ENCODE measurements around the gene FILIP1L. TPM values are rescaled to one million over a fixed set of nuclear protein-coding genes. Genes with fewer than 3 reads are reported as not detected.
A peak's percentile ranks its signal among the peaks of the same experiment; 100 is the strongest.

FILIP1L gene
- total RNA-seq, 4 donors from 2014 or later = 4.4 to 17.7 (median 13.2) TPM

GRCh38 chr3:100093831-100094230 is 20.5 kb downstream of the FILIP1L start:
- TF ChIP-seq CTCF (IDR thresholded peaks at IDR 0.05) = no peak
- TF ChIP-seq POLR2A (IDR thresholded peaks at IDR 0.05) = no peak
- intact Hi-C loops (cut with DNase I) = no loop called here
- H3K4me3 ChIP-seq (replicated peaks in 1 of 3) = no peak overlapping the region
- H3K27ac ChIP-seq = no peak overlapping the region
- no peaks in the 10 kb centered on the region for H3K9me3 ChIP-seq
- DNase-seq = no peak
- no peaks in the 10 kb centered on the region for H3K36me3 ChIP-seq
- H3K4me1 ChIP-seq = peaks cover 16 to 21% of the 10 kb centered on the region in 2 donors
- WGBS, 2 donors = 94 to 100% methylated on average over 1 of the region's 1 CpG
- no peaks in the 10 kb centered on the region for H3K27me3 ChIP-seq

GRCh38 chr3:100090669-100091005 is 23.7 kb downstream of the FILIP1L start:
- no peak for TF ChIP-seq POLR2A (IDR thresholded peaks at IDR 0.05)
- no peak for TF ChIP-seq CTCF (IDR thresholded peaks at IDR 0.05)
- H3K36me3 ChIP-seq = no peaks in the 10 kb centered on the region
- no peaks in the 10 kb centered on the region for H3K27me3 ChIP-seq
- no peaks in the 10 kb centered on the region for H3K9me3 ChIP-seq
- H3K27ac ChIP-seq = no peak overlapping the region
- DNase-seq = no peak
- H3K4me1 ChIP-seq = peaks cover 3 to 8% of the 10 kb centered on the region in 2 donors
- no peak overlapping the region for H3K4me3 ChIP-seq (replicated peaks in 1 of 3)
- intact Hi-C loops (cut with DNase I) = no loop called here

- no peak for DNase-seq
- TF ChIP-seq POLR2A (IDR thresholded peaks at IDR 0.05) (no peak), CTCF (IDR thresholded peaks at IDR 0.05) (no peak)
- Histone ChIP-seq H3K36me3 (no peaks in the 10 kb centered on the region), H3K27ac (no peak overlapping the region), H3K4me1 (peaks cover 3 to 11% of the 10 kb centered on the region in 2 donors), H3K4me3 (replicated peaks in 1 of 3) (no peak overlapping the region), H3K9me3 (no peaks in the 10 kb centered on the region), H3K27me3 (no peaks in the 10 kb centered on the region)
- WGBS, 2 donors = 85 to 88% methylated on average over 7 of the region's 7 CpGs
- intact Hi-C loops (cut with DNase I) = no loop called here
Observed at GRCh38 chr3:100089812-100090668, 24.3 kb downstream of the FILIP1L start.

GRCh38 chr3:100088735-100089368 is 25.4 kb downstream of the FILIP1L start:
- H3K27ac ChIP-seq = no peak overlapping the region
- no peaks in the 10 kb centered on the region for H3K27me3 ChIP-seq
- no peak overlapping the region for H3K4me3 ChIP-seq (replicated peaks in 1 of 3)
- peaks cover 3 to 11% of the 10 kb centered on the region in 2 donors for H3K4me1 ChIP-seq
- H3K36me3 ChIP-seq = no peaks in the 10 kb centered on the region
- intact Hi-C loops (cut with DNase I) = no loop called here
- H3K9me3 ChIP-seq = no peaks in the 10 kb centered on the region
- TF ChIP-seq CTCF (IDR thresholded peaks at IDR 0.05) = no peak
- TF ChIP-seq POLR2A (IDR thresholded peaks at IDR 0.05) = no peak
- 87 to 91% methylated on average over 2 of the region's 2 CpGs for WGBS, 2 donors
- no peak for DNase-seq

GRCh38 chr3:100087198-100087597 is 27.1 kb downstream of the FILIP1L start:
- Histone ChIP-seq H3K4me1 (peaks cover 3 to 11% of the 10 kb centered on the region in 2 donors), H3K36me3 (no peaks in the 10 kb centered on the region), H3K27ac (no peak overlapping the region), H3K27me3 (no peaks in the 10 kb centered on the region), H3K4me3 (replicated peaks in 1 of 3) (no peak overlapping the region), H3K9me3 (no peaks in the 10 kb centered on the region)
- DNase-seq = no peak
- intact Hi-C loops (cut with DNase I) = no loop called here
- TF ChIP-seq POLR2A (IDR thresholded peaks at IDR 0.05) (no peak), CTCF (IDR thresholded peaks at IDR 0.05) (peak in 2 of 6 experiments; percentile 11 to 29)

Measured in thyroid gland (tissue), 4 donors.